Fibroblast of peridontal ligament (primary cell): ENCODE measurements around the gene ARID1B.

ENCODE experiments used
- DNase-seq: peaks from one replicate; pipeline ENCODE4 v3.0.0-alpha.2; 2010; ENCODE audit errors: extremely low read depth

ARID1B gene

DNA sequence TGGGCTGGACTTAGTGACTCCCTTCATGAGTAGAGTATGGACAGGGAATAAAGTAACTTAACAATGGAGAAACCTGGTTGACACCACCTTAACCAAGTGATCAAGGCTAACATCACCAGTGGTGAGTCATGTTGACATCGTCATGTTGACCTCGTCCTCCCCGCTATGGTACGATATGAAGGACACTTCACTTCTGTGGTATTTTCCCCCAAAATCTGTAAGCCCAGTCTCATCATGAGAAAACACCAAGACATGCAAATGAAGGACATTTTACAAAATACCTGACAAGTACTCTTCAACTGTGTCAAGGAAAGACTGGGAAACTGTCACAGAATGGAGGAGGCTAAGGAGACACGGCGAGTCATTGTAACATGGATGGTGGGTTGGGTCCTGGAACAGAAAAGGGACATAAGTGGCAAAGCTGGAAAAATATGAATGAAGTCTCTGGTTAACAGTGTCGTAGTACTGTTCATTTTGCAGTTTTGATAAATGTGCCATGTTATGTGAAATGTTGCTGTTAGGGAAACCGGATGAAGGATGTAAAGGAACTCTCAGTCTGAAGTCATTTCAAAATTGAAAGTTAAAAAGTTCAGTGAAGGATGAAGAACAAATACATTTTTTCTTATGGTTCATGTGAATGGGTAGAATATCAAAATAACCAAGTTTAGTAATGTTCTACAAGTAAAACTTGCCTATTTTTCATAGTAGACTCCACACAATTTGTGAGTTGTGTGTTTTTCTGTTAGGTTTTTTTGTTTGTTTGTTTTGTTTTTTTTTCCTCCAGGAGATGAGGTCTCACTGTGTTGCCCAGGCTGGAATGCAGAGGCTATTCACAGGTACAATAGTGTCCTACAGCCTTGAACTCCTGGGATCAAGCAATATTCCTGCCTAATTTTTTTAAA is 298.6 kb downstream of the ARID1B start:
- peak; percentile 16 for DNase-seq

DNA sequence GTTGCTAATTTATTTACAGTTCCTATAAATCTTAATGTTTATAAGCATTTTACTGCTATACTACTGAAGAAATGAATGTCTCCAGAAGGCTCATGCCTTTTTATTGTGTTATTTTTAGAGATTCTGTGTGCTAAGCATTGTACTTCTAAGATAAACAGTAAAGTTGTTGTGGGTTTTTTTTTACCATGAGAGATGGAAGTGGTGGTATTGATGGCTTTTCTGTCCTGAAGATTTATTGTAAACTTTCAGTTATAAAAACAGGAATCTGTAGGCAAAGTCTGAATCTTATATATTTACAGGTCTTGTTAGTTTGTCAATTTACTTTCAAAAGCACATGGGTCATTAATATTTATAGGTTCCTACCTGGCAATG is 299.3 kb downstream of the ARID1B start:
- DNase-seq = no peak

DNA sequence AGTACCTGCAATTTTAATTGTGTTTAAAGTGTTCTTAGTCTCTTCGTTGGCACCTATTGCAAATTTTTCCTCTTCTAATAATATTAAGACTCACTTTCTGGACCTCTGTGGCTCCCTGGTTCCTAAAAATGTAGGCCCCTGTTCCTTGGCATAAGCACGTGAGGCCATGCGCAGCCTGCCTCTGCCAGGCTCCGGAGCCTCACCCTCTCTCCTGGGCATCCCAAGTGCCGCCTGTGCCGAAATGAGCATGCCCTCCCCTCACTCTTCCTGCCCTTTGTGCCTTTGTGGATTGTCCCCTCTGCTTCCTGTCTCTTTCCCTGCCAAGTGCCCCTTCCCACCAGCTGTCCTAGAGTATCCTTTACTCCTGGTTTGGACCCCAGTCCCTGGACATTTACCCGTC is 300.1 kb downstream of the ARID1B start:
- no peak for DNase-seq

DNA sequence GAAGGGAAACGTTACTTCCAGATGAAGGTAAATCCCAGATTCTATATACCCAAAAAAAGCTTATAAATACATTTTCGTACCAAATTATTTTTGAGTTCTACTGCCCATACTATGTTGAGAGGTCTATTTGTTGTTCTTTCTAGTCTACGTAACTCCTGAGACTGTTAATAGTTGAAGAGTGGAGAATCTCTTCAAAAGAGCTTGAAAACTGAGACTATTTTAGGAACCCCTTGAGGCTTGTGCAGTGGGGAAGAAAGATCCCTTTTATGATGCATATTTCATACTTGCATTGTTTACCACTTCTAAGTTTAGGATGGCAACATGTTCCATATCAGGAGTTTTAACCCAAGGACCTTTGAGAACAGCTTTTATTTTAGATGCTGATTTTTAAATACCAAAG is 301.1 kb downstream of the ARID1B start:
- no peak for DNase-seq

DNA sequence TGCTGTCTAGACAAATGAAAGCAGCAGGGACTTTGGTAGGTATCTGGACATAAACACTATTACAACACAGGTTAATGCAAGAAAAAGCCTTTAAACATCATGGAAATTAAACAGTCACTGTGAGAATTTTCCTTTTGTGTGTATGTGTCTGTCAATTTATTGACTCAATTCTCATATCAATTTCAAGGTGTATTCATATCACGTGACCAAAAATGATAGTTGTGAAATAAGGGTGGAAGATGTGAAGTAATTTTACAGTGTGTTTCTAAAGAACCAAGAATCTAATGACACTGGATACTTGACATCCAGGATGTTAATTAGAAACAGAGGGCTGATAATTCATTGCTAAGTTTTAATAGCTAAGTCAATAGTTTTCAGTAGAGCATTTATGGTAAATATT is 302.1 kb downstream of the ARID1B start:
- no peak for DNase-seq

DNA sequence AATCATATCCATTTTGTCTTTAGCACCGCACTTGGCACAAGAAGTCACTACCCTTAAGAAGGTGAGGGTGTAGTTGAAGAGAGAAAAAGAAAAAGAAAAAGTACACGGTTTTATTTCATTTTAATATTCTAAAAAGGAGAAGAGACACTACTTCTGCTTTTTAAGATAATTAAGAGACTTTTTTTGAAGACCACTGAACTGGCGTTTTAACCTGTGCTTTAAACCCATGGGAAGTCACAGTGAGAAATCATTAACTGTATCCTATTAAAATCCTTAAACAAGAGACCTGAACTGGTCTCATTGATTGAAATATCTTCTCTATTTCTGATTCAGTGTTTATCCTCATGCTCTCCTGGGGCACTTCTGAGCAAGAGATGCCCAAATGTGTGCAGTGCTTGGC is 302.6 kb downstream of the ARID1B start:
- DNase-seq = no peak

DNA sequence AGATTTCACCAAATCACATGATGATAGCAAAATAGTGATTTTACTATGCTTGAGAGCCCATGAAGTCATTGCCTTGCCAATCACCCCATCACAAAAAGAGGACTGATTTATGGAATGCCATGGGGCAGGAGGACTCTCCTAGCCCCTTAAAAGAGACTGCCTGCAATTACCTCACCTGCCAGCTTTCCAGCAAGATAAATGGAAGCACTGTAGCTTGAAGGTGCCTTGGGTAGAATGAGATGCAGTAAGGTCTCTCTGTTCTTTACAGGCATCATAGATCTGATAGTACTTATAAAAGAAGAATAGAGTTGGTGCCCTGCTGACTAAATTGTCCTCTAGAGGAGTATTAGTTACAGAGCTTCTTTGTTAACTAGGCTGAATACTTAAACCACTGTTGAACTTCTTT is 303.8 kb downstream of the ARID1B start:
- no peak for DNase-seq

DNA sequence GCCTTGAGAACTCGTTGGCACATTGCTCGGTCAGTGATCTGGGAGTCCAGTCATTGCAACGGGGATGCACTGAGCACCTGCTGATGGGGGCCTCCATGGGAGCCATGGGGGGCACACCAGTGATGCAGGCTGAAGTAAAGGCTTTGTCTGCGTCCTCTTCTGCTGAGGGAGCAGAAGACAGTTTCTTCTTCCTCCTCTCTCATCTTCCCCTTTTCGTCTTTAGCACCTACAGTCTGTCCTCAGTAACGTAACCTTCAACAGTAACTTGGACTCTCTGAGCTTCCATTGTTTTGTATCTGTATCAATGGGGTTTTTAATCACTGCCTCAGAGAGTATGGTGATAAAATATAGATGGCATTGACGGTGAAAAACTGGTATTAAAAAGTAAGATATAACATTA is 306.2 kb downstream of the ARID1B start:
- DNase-seq = no peak

DNA sequence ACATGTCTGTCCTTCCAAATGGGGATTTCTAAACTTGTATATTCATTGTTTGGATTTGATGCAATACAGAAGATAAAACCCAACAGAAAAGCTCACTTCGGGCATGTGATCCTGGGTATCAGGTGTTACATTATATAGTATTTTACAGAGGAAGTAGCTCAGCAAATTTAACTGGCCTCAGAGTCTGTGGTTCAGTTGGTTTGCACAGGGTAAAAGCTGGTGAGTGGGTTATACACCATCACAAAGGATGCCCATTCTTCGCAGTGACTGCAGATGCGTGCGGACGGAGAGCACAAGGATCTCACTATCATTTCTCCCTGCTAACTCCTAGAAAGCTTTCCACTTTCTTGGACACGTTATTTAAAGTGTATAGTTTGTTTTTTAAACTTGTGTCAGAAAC is 309.5 kb downstream of the ARID1B start:
- no peak for DNase-seq

DNA sequence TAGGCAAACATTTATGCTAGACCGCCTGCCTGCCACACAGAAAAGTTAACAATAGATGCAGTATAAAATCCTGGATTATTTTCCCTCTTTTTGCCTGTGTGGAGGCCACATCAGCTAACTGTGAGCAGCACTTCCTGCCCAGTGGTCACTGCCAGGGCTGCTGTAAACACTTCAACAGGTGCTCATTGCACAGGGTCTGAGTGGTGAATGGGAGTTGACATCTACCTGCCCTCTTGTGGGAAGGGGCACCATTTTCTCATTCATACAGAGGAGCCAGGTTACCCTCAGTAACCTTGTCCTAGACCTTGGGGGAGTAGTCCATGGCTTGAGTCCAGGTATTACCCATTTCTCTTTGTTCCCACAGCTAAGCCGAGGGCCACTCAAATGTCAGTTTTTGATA is 310.8 kb downstream of the ARID1B start:
- DNase-seq = no peak

DNA sequence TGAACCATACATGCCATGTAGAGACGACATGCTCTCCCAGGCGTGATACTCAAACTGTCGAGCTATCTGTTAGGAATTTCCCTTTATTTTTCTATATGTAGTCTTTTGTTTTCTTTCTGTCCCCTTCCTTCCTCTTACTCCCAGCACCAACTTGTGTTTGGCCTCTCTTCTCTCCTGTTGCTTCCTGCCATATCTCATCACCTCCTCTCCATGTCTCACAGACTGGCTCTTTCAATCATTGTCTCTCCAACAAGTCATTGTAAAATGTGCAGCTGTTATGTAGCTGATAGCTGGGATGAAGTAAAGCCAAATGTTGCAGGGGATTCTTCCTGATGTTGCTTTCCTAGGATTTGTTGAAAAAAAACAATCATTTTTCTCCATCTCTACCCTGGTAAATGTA is 311.7 kb downstream of the ARID1B start:
- DNase-seq = no peak

DNA sequence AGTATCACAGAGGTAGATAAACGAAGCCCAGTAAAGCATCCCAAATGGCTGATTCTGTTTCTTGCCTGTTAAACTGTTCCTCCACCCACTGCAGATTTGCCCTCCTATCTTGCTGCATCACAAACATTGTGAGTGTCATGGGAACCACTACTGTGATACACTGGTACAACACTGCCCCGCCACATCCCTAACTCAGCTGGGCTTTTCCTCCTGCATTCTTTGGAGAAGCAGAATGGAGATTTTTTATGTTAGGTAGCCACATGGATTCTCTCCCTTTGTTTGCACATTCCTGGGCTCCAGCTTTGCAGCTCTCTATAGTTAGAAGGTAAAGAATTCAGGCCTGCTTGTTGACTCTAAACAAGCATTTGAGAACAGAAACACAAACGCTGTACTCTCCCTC is 312.1 kb downstream of the ARID1B start:
- DNase-seq = peak; percentile 71

DNA sequence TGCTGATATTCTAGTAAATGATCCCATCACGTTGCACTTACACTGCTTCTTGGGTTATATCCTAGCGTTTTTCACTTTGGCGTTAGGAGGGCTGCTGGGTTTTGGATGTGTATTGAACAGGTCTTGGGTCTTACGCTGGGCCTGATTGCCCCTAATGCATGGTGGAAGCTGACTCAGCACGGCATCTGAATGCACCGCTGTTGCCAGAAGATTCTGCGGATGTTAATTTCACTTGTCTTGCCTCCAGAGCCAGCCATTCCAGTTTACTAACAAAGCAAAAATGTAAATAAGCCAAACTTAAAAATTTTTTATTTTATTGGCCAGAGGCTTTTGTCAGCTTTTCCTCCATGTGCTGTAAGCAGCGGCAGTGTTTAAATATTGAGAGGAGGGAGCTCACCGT is 312.7 kb downstream of the ARID1B start:
- DNase-seq = peak; percentile 35

DNA sequence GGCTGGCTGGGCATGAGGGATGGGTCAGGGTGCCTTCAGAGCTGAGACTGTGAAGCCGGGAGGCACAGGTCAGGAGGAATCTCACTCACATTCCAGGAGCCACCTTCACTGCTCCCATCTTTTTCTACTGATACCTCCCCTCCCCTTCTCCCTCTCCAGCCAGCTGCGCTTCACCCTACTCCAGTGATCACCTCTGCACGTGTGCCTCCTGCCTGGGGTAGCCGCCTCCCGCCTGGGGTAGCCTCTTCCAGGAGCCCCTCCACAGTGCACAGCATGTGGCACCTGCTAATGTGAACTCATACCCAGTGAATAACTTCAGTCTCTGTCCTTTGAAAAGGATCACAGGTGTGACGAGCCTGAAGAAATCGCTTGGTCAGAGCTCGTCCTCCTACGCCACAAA is 313.6 kb downstream of the ARID1B start:
- no peak for DNase-seq

DNA sequence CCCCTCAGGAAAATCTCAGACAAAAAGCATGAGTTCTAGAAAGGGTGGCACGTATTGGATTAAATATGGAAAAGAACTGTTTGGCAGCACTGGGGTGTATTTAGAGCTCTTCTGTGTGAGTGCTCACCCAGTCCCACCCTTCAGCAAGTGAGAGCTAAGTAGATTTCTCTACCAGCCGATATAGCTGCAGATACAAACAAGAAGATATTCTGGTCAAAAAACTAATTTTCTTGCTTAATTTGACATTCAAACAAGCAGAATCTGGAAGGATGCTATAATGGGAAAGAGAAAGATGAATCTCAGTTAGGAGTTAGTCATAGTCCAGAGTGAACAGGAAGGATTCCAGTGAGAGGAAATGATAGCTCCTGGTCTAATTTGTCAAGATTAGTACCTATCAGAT is 314.1 kb downstream of the ARID1B start:
- no peak for DNase-seq

DNA sequence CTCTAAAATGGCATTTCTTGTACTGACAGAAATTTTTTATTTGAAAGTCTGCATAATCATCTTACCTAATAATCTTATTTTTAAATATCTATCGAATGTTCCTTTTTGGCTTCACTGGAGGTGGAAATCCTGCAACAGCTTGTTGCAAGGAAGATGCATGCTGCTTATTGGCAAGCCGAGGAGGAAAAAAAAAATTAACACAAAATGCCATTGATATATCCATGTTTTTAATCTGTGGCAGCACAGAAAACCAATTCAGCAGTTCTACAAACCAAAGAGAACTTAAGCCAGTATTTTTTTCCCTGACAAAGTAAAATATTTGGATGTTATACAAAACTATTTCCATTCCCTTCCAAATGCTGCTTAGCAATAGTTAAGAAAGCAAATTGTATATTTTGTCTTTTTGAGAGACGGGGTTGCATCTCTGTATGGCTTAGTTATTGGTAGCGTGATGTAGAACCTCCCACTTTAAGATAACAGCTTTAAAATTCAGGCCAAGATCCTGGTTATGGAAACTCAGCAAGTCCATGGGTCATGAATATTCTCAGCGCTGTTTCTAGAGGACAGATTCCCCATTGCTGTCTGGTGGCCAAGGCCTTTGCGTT is 314.8 kb downstream of the ARID1B start:
- DNase-seq = no peak

DNA sequence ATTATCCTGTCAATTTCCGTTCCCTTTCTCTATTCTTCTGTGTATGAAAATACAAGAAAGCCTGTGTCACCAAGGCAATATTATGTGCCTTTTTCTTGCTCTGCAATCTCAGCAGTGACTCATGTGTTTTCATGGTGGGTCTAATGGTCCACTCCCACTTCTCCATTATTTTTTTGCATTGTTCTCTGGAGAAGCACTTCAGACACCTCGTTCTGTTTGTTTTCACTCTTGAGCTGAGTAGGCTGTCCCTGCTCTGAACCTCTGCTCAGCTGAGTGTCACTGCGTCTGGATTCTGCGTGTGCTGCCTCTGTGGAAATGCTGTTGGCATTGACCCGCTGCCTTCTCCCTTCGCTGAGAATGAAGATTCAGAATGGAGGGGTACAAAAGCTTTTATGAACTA is 315.6 kb downstream of the ARID1B start:
- DNase-seq = no peak

DNA sequence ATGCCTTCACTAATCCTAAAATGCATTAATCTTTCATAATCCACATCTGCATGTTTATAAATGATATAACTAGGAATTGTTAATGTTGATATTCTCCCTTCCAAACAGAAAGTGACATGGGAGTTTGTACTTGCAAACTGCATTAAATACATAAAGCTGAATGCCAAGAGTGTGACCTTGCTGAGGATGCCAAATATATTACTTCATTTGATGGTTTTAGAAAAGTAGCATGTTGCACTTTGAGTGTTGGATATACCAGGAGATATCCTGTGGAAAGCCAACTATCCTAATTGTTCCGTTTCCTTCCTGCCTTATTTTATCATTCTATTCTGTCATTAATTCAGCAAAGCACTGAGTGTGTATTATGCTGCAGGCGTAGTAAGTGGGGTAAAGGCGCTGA is 316.4 kb downstream of the ARID1B start:
- no peak for DNase-seq

DNA sequence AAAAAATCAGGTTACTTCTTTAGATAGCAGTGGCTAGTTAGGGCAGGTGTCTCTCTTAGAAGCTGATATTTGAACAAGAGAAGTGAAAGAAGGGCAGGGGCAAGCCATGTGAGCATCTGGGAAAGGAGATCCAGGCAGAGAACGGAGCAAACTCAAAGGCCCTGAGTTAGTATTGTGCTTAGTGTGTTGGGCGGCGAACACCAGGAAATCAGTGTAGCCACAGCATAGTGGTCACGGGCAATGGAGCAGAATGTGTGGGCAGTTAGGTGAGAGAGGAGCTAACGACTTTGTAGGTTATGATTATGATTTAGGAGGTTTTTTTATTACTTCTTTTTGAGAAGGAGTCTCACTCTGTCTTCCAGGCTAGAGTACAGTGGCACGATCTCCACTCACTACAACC is 316.9 kb downstream of the ARID1B start:
- DNase-seq = no peak

DNA sequence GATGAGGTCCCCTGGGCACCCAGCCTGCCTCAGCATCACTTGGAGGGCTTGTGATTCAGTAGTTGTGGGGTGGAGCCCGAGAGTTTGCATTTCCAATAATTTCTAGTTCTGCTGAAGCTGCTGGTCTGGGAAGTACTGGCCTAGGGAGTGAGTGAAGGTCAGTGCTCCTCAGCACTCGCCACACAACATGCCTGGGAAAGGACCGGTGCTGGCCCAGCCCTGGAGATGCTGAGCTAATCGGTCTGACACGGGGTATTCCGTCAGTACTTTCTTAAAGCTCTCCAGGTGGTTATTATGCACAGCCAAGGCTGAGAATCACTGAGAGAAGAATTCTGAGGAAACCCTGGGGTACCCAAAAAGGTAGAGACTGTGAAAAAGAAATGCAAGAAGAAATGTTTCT is 317.9 kb downstream of the ARID1B start:
- no peak for DNase-seq

DNA sequence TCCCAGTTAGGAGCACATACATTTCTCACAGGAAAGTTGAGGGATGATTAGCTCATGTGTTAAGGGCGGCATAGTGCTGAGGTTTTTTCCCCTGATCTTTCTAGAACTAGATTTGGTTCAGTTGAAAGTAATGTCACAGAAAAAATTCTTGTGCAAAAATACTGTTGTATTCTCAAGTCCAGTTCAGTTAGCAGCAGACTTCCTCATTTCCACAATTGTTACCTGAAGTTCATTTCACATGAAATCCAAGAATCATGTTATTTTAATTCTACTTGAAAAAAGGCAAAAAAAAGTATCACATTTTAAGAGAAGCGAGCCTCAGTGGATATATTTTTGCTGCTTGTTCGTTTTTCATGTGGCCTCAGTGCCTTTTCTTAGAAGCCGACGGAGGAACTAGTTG is 318.4 kb downstream of the ARID1B start:
- no peak for DNase-seq

DNA sequence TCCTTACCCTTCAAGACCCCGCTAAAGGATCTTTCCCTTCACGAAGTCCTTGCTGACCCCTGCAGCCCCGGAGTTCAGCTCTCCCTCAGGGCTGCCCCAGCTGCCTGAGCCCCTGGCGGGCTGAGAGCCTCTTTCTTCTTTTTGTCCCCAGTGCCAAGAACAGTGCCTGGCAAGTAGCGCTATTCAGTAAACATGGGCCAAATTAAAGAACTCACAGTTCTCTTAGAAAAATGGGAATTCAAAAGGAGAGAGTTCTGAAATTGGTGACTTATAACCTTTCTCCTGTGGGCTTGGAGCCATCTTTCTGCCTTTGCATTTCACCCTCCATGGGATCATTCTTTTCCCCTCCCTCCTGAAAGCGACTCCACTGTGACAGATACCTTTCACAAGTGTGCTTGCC is 318.9 kb downstream of the ARID1B start:
- DNase-seq = no peak

DNA sequence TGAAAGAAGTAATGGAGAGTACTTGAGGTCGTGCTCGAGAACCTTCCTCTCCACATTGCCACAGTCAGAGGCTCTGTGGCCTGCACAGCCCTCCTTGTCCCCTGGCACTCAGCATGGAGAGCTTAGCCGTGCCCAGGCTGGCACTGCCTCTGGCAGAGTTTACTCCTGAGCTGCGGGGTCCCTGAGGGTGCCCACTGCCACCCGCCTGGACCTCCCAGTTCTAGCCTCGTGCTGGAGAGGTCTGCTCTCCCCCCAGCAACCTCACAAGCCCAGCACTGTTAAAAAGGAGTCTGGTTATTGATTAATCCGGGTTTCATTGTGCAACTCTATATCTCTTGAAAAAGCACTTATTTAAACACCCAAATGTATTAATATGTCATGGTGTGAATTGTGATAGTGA is 319.3 kb downstream of the ARID1B start:
- DNase-seq = no peak
